HG03060 (cell line): Measurements from ENCODE around the gene HTRA1.

Experiments
- ATAC-seq: cut with Tn5 transposase; IDR thresholded peaks from one replicate; pipeline ENCODE4 v1.9.1; 2021; ENCODE audit warnings: low read depth, moderate number of reproducible peaks; ENCODE audit not compliant: unreplicated experiment

The HTRA1 gene

DNA sequence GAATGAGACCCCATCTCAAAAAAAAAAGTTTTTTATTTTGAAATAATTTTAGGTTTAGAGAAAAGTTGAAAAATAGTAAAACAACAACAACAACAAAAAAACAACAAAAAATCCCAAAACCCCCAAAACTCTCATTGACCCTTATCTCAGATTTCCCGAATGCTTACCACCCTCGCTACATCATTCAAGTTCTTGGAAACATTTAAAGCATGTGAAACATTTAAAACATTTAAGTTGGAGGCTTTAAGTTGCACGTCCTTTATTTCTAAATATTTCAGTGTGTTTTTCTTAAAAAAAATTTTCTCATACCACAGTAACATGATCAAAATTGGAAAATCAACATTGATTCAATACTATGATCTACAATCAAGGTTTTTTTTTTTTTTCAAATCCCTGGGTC lies 7.3 kb upstream of the HTRA1 start:
- ATAC-seq, result no peak

DNA sequence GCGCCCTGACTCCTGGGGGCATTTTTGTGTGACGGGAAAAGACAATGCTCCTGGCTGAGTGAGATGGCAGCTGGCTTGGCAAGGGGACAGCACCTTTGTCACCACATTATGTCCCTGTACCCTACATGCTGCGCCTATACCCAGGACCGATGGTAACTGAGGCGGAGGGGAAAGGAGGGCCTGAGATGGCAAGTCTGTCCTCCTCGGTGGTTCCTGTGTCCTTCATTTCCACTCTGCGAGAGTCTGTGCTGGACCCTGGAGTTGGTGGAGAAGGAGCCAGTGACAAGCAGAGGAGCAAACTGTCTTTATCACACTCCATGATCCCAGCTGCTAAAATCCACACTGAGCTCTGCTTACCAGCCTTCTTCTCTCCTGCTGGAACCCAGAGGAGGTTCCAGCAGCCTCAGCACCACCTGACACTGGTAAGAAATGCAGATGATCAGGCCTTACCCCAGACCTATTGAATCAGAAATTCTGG lies 6.7 kb upstream of the HTRA1 start, which contains the start of gene ARMS2:
Gene ARMS2, plus strand, starts transcription at position 51 of the 478 bp plus-strand sequence. Its CDS starts 75 bp downstream, at position 126.
- no peak for ATAC-seq

DNA sequence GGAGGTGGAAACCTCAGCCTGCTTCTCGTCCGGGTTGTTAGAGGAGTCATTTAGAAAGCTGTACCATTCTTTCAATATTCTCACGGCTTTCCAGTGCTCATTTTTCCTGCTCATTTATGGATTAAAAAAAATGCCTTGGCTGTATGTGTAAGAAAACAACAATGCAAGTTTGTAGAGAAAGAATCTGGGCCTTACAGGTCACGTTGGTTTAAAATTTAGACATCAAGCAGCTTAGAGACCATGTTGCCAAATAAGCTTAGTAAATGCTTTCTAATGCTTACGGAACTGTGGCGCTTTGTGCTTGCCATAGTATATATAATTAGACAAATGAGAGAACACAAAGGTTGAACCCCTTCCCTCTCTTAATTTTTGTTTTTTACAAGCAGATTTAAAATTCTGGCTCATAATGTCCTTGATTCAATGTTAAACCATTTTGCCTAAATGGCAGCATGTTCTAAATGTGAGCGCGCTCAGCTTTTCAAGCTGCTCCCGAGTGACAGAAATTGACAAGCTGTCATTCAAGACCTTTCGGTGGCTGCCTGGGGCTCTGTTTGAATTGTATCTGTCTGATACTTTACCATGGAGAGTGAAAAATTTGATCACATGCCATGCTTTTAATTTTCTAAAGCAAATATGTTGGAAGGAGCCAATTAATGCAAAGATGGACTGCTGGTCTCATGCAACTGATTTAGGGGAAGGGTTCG lies 5.8 kb upstream of the HTRA1 start:
- no peak for ATAC-seq

DNA sequence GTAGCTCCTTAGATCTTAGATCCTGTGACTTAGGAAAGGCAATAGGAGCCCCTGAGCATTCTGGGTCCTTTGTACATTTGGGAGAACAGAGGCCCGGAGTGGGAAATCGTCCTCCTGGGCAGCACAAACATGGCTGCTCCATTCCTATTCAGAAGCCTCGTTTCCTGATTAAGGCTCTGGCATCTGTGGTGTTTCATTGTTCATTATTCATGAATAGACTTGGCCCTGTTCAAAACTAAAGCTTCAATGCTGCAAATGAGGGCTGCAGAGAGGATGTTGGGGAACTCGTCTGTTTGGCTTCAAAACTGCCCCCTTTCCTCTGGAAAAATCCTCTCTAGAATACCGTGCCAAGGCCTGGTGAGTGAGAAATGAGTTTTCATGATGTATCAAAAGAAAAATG lies 3.4 kb upstream of the HTRA1 start:
- no peak for ATAC-seq

DNA sequence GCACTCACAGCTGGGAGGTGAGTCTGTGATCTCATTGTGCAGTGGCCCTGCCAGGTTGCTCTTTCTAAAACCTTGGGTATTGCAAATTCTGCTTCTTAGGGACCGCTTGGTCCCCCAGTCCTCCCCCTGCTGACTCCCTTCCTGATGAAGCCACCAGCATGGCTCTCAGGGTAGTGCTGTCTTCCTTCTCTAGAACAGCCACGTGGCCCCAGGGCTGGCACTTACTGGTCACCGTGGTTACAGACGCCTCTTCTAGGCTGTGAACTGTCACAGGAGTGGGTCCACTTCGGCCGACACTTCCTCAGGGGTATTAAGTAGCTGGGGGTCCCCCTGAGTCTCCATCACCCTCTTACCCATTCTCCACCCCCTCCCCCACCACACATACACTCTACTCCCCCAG lies 2.7 kb upstream of the HTRA1 start:
- no peak for ATAC-seq

DNA sequence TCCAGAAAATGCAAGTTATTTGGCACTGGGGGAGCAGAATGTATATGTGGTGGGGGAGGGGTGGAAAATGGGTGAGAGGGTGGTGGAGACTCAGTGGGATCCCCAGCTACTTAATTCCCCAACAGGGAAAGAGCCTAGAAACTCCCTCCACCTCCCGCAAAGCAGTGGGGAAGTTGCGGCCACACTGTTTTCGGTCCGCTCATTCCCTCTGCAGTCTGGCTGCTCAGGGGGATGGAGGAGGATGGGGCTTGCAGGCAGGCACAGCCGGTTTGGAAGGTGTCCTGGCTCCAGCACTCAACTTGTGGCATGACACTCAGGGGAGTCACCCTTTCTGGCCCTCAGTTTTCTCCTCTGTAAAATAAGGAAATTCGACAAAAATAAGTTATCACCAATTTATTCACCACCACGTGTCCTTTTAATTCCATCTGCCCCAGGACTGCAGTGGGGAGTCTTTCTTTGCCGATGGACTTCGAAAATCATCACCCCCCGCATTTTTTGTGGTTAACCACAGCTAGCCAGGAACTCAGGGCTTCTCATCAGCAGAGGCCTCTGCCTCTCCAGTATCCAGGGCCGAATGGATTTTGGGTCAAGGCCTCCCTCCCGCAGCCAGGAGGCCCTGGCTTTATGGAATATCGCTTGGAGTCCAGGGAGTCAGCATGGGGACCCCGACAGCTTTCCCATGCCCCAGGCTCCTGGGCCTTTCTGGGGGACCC lies 1.6 kb upstream of the HTRA1 start:
- no peak for ATAC-seq

DNA sequence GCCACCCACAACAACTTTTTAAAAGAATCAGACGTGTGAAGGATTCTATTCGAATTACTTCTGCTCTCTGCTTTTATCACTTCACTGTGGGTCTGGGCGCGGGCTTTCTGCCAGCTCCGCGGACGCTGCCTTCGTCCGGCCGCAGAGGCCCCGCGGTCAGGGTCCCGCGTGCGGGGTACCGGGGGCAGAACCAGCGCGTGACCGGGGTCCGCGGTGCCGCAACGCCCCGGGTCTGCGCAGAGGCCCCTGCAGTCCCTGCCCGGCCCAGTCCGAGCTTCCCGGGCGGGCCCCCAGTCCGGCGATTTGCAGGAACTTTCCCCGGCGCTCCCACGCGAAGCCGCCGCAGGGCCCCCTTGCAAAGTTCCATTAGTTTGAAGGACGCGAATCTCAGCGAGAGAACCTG lies 461 bp upstream of the HTRA1 start:
- no peak for ATAC-seq

DNA sequence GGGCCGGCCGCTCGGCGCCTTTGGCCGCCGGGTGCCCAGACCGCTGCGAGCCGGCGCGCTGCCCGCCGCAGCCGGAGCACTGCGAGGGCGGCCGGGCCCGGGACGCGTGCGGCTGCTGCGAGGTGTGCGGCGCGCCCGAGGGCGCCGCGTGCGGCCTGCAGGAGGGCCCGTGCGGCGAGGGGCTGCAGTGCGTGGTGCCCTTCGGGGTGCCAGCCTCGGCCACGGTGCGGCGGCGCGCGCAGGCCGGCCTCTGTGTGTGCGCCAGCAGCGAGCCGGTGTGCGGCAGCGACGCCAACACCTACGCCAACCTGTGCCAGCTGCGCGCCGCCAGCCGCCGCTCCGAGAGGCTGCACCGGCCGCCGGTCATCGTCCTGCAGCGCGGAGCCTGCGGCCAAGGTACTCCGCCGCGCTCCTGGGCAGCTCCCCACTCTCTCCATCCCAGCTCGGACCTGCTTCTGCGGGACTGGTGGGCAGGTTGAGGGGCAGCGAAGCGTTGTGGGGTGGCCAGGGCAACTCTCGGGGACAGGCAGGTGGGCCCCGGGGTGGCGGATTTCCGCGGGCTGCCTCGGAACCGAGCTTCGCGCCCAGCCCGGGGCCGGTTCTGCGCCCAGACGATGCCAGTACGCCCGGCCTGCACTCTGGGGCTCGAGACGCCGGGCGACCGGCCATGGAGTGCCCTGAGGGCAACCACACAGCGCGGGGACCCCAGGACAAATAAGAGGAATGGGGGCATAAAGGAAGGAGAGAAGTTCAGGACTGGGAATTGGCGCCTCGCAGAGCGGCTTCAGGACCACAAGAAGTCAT lies 578 bp downstream of the HTRA1 start:
- ATAC-seq, result no peak

DNA sequence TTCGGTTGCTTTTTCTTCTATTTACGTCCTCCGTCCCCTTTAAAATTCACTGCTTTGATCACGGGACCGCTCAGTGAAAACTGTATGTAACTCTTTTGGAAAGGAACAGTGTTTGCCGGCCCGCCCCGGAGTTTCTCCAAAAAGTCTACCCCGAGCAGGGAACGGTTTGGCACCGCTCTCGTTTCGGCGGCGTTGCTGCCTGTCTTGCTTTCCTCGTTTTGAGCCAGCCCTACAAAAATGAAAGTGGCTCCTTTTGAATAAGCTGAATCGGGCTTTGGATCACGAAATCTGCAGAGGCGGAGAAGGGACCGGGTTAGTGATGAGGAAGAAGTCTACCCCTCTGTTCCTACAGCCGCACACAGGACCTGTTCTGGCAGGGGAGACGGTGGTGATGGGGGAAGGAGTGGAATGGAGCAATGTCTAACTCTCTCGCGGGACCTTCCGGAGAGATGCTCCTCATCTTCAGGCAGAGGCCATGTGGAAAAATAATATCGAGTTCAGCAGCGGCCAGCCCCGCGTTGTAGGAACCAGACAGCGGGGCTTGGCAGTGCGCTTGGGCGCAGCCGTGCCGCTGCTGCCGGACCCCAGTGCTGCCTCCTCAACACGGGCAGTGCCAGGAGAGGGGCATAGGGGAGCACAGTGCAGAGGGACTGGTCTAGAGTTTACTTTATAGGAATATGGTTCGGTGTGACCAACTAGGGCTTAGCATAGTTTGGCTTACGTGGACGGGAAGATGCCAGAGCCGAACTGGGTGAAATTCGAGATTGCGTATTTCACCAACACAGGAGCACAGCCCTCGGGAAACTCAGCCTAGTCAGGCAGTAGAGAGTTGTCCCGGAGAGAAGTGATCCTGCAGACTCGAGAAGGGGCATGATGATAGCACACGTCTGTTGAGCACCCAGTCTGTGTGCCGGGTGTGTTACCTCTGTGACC lies 1.4 kb downstream of the HTRA1 start:
- no peak for ATAC-seq

DNA sequence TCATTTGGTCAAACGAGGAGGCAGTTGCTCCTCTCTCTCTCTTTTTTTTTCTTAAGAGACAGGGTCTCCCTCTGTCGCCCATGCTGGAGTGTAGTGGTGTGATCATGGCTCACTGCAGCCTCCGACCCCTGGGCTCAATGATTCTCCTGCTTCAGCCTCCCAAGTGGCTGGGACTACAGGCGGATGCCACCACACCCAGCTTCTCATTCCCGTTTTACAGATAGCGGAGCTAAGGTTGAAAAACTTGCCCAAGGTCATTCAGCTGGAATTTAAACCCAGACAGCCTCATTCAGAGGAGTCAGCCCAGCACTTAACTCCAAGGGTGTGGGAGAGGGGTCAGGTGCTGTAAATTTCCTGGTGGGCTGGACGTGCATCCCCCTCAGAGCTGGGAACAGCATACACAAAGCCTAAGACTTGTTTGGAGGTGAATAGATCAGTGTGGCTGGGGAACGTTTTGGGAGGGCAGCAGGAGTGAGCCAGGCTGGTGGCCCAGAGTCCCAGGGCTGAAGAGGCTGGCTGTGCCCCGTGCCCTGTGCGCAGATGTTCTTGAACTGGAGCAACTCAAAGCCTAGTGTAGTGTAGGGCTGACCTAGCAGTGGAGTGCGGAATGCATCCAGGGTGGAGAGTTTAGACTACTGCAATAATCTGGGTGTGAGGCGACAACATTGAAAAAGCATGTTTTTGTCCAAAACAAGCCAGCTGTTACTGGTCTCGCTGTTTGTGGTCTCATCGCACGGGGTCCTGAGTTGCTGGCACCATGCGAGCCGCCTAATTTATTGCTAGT lies 2.3 kb downstream of the HTRA1 start:
- ATAC-seq, result no peak

DNA sequence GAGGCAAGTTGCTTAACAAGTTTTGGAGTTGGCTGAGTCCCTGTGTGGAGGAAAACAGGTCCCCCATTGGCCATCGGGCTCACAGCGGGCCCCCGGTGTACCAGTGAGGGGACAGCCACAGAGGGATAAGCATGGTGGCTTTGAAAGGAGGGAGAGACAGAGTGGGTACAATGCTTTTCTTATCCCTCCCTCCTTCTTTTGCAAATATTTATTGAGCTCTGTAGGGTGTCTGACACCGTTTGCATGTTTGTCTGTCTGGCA lies 2.8 kb downstream of the HTRA1 start:
- ATAC-seq, result no peak

DNA sequence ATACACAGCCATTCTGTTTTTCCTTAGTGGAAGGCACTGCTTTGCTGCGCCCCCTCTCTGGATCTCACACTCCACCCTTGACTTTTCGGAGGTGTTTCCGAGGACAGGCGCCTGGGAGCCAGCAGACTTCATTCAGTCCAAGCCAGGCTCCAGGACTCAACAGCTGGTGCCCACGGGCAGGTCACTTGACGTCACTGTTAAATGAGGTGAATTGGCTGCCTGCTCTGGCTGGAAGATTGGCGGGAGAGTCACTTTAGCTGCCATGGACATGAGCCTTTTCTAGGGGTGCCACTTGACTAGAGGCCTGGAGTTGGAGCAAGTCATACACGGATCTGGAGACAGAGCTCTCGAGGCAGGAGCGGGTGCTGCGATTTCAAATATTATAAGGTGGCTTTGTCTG lies 3.2 kb downstream of the HTRA1 start:
- ATAC-seq, result no peak

DNA sequence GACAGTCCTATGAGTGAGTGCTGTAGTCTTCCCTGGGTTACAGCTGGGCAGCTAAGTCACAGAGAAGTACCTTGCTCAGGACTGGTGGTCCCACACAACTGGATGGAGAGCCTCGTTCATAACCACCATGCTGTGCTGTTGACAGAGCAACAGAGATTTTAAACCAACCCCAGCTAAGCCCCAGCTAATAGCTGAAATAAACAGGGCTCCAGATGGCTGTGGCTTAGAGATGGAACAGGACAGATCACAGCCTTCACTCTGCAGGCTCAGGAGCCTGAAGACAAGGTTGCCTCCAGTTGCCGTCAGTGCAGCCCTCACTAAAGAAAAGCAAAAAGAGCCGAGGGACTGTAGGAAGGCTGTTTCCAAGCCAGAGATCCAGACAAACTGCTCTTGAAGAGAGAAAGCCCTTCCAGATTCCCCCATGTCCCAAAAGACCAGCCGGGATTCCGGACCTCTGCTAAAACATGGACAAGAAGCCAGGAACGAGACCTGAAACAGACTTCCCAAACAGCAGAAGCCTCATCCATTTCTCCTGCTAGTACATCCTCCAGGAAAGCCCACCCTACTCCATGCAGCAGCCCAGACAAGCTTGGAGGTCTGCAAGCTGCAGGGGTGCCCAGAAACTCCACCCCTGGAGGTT lies 4.2 kb downstream of the HTRA1 start:
- no peak for ATAC-seq

DNA sequence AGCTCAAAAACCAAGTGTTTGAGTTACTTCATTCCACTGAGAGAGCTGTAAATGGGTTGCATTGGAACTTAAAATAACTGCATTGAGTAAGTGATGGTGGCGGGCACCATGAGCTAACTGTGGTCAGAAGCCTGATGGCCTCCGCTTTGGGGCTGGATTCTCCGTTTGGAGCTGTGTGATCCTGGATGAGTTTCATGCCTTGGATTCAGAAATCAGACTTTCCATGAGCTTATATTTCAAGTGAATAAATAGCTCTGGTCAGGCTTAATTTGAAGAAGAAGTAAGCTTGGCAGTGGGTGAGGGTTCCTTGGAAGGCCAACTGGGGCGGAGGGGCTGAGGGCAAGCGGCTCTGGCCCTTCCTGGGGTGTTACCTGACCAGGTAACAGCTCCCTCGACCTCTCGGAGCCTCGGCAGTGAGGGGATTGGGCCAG lies 5.6 kb downstream of the HTRA1 start:
- no peak for ATAC-seq

DNA sequence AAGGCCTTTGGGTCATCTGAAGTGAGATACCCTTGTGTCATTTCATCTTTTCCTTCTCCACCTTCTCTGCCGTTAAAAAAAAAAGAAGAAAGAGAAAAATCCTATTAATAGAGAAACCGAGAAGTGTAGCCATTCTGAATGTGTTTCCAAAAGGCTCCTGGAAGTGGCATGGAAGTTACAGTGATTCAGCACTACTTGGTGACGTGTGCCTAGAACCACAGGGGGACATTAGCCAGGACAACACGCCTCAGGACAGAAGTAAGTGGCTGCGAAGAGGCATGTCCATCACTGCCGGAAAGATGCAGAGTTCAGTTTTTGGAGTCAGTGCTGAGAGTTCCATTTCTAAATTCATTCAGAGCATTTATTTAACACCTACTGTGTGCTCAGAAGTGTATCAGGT lies 6.3 kb downstream of the HTRA1 start:
- ATAC-seq, result no peak

DNA sequence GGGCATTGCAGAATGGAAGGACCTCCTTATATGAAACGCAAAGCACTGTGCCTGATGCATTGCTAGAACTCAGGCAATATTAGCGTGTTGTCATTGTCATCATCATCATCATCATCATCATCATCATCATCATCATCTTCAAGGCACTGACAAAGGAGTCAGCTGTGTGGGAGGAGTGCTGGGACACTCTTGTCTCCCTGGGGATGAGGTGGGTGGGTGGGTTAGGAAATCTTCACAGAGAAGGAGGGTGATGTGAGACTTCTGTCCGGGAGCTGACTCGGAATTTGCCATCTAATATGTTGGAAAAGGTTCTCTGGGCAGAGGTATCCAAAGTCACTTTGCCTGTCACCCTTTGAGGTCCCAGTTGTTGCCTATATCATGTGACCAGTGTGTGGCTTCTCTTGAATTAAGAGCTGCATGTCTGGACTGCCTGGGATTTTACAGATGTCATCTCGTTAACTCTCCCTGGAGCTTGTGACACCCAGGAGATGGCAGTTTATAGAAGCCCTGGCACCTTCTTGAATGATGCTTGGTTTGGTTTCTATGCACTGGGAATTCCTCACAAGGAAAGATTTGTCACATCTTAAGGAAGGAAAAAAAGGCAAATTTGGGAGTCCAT lies 7.1 kb downstream of the HTRA1 start:
- ATAC-seq, result no peak

DNA sequence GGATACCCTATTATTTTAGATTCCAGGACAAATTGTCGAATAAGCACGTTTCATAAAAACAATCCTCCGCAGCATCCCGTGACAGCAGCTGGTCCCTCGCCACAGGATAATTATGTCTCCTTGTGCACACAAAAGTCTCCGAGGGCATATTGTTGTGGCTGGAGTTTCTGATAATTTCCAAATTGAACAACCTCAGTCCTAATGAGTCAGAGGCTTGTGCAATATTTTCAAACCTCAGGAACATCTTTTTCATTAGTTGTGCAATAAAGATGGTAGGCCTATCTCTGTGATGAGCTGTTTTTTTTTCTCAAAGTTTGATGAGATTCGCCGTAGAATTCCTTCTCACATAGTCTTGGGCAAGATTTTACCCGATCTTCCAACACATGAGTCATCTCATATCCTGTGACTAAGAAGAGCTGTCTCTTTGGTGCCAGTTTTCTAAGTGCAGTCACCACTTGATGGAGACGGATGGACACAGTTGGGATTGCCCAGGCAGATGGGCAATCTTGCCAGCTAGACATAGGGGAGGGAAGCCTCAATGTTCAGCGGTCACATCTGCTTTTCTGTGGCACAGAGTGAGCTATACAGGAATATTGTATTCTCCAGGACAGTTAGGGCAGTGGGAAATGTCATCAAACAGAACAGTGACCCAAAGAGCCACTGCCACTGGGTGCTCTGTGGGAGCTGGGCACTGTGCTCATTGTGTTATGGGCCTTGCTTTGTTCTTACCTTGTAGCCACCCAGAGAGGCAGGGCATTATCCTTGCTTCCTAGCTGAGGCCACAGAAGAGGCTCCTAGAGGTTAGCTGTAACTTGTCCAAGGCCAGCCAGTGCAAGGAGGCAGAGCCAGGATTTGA lies 7.8 kb downstream of the HTRA1 start:
- ATAC-seq, result no peak

DNA sequence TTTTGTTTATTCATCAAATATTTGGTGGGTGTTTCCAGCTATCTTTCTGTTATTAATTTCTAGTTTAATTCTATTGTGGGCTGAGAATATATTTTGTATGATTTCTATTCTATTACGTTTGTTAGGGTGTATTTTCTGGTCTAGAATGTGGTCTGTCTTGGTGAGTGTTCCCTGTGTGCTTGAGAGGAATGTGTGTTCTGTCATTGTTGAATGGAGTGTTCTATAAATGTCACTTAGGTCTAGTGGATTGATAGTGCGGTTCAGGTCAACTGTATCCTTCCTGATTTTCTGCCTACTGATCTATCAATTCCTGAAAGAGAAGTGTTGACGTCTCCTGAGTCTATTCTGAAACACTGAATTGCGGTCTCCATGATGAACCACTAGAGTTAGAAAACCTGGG lies 8.5 kb downstream of the HTRA1 start:
- ATAC-seq, result no peak
